ENCODE results near the gene CHM. TPM values are rescaled to one million over a fixed set of nuclear protein-coding genes. Genes with fewer than 3 reads are reported as not detected.
"Not testable (repeated sequence)": the region's sequence is repeated elsewhere in the genome, so short reads cannot be mapped to it uniquely, and the experiment has no call there.

Gene CHM
- total RNA-seq, 1 donor from 2014 or later, result 13.1 TPM

DNA sequence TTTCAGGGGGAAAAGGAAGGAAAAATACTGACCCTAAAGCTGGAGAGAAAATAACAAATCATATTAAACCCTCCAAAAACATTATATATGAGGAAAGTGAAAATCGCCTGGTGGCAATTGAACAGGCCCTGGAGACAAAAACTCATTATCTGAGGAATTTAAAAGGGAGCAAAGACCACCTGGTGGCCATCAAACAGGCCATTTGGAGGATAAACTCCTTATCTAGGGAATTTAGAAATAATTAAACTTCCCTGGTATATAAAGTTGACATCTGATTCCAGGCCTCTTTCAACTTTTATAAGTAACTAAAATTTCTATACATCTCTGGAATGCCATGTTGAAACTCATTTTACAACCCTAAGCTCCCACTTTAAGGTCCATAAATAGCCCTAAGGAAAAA, 35.2 kb downstream of the CHM start:
- intact Hi-C loops (cut with micrococcal nuclease), result no loop called here
- no peaks in the 10 kb centered on the region for H3K9me3 ChIP-seq (replicated peaks)
- TF ChIP-seq, protein P1, sequence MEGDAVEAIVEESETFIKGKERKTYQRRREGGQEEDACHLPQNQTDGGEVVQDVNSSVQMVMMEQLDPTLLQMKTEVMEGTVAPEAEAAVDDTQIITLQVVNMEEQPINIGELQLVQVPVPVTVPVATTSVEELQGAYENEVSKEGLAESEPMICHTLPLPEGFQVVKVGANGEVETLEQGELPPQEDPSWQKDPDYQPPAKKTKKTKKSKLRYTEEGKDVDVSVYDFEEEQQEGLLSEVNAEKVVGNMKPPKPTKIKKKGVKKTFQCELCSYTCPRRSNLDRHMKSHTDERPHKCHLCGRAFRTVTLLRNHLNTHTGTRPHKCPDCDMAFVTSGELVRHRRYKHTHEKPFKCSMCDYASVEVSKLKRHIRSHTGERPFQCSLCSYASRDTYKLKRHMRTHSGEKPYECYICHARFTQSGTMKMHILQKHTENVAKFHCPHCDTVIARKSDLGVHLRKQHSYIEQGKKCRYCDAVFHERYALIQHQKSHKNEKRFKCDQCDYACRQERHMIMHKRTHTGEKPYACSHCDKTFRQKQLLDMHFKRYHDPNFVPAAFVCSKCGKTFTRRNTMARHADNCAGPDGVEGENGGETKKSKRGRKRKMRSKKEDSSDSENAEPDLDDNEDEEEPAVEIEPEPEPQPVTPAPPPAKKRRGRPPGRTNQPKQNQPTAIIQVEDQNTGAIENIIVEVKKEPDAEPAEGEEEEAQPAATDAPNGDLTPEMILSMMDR (IDR thresholded peaks at IDR 0.05; ENCODE audit: borderline replicate concordance), result no peak

DNA sequence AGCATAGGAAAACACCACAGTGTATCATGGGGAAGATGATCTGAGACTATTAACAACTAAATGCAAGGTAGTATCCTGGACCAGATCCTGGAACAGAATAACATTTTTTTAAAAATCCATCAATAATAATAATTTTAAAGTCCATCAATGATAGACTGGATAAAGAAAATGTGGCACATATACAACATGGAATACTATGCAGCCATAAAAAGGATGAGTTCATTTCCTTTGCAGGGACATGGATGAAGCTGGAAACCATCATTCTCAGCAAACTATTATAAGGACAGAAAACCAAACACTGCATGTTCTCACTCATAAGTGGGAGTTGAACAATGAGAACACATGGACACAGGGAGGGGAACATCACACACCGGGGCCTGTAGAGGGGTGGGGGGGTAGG, 37.6 kb downstream of the CHM start:
- H3K36me3 ChIP-seq; H3K27me3 ChIP-seq (ENCODE audit: low read depth); H3K4me1 ChIP-seq; H3K27ac ChIP-seq (replicated peaks); H3K4me3 ChIP-seq; intact Hi-C loops (cut with micrococcal nuclease); H3K9me3 ChIP-seq (replicated peaks); DNase-seq: not testable (repeated sequence)

More for the DNA sequence above, 35.2 kb downstream of the CHM start:
- DNase-seq, result no peak
- no peak overlapping the region for H3K4me3 ChIP-seq
- no peaks in the 10 kb centered on the region for H3K4me1 ChIP-seq
- no peak overlapping the region for H3K27ac ChIP-seq (replicated peaks)
- H3K27me3 ChIP-seq (ENCODE audit: low read depth), result no peaks in the 10 kb centered on the region
- peaks cover 2% of the 10 kb centered on the region for H3K36me3 ChIP-seq

DNA sequence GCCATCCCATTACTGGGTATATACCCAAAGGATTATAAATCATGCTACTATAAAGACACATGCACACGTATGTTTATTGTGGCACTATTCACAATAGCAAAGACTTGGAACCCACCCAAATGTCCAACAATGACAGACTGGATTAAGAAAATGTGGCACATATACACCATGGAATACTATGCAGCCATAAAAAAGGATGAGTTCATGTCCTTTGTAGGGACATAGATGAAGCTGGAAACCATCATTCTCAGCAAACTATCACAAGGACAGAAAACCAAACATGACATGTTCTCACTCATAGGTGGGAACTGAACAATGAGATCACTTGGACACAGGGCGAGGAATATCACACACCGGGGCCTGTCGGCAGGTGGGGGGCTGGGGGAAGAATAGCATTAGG, 39.5 kb downstream of the CHM start:
- H3K4me3 ChIP-seq; H3K4me1 ChIP-seq; H3K27ac ChIP-seq (replicated peaks); H3K27me3 ChIP-seq (ENCODE audit: low read depth); H3K36me3 ChIP-seq; H3K9me3 ChIP-seq (replicated peaks); intact Hi-C loops (cut with micrococcal nuclease); DNase-seq: not testable (repeated sequence)

DNA sequence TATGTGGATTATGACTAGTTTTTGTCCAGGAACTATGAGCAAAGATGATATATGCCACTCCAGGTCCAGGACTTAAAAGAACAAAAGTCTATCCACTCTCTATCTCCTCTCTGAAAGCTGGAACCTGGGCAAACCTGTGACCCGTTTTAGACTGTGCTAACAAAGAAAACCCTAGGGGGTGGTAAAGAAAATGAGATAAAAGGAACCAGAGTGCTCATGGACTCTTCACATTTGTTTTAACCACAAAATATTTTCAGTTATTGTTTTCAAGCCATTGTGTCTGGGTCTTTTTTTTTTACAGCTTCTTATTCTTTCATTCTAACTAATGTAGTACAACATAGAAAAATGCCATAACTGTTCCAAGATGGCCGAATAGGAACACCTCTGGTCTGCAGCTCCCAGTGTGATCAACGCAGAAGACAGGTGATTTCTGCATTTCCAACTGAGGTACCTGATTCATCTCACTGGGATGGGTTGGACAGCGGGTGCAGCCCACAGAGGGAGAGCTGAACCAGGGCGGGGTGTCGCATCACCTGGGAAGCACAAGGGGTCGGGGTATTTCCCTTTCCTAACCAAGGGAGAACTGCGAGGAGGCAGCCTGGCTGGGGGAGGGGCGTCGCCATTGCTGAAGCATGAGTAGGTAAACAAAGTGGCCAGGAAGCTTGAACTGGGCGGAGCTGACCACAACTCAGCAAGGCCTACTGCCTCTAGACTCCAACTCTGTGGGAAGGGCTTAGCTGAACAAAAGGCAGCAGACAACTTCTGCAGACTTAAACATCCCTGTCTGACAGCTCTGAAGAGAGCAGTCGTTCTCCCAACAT, 45.1 kb downstream of the CHM start:
- H3K9me3 ChIP-seq (replicated peaks), result no peaks in the 10 kb centered on the region

DNA sequence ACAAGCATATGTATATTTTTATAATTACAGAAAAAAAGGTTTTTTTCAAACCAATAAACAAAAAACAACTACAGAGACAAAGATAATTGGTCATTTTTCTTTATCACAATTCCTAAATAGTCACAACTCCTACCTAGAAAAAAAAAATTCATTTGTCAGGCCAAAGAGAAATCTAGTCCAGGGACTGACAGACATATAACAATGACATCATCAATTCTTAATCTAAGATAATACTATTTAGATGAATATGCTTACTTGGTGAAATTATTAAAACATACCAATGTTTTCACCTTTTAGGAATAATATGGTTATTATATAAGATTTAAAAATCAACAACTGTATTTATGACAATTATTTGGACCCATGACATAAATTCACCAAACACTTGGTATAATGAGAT, 48.4 kb downstream of the CHM start:
- Histone ChIP-seq H3K27ac (replicated peaks) (no peak overlapping the region), H3K36me3 (no peaks in the 10 kb centered on the region), H3K4me1 (peaks cover 11% of the 10 kb centered on the region), H3K4me3 (no peak overlapping the region), H3K27me3 (ENCODE audit: low read depth) (no peaks in the 10 kb centered on the region), H3K9me3 (replicated peaks) (no peaks in the 10 kb centered on the region)
- TF ChIP-seq, protein P1 (IDR thresholded peaks at IDR 0.05; ENCODE audit: borderline replicate concordance), result no peak
- intact Hi-C loops (cut with micrococcal nuclease), result no loop called here
- no peak for DNase-seq

More for the DNA sequence above, 45.1 kb downstream of the CHM start:
- DNase-seq, result no peak
- H3K4me1 ChIP-seq, result no peaks in the 10 kb centered on the region
- H3K4me3 ChIP-seq, result no peak overlapping the region
- TF ChIP-seq, protein P1 (IDR thresholded peaks at IDR 0.05; ENCODE audit: borderline replicate concordance), result no peak
- H3K36me3 ChIP-seq, result no peaks in the 10 kb centered on the region
- H3K27me3 ChIP-seq (ENCODE audit: low read depth), result no peaks in the 10 kb centered on the region
- no peak overlapping the region for H3K27ac ChIP-seq (replicated peaks)
- intact Hi-C loops (cut with micrococcal nuclease), result no loop called here

DNA sequence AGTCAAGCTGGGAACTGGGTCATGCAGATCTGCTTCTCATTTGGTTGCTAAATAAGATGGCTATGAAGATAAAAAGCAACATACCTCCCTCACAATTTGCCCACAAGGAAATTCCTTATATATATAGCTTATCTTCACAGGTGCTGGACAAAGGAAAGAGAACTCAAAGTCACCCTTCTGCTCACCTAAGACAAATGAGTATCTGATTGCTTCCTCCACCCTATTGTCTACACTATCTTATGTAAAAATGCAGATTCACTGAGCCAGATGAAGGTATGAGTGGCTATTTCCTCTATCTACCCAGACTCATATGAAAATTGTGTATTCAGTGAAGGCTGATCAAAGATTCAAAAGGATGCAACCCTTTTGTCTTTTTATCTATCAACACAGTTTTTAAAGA, 50.8 kb downstream of the CHM start:
- no peak overlapping the region for H3K4me3 ChIP-seq
- H3K27me3 ChIP-seq (ENCODE audit: low read depth), result no peaks in the 10 kb centered on the region
- no peaks in the 10 kb centered on the region for H3K36me3 ChIP-seq
- intact Hi-C loops (cut with micrococcal nuclease), result no loop called here
- H3K27ac ChIP-seq (replicated peaks), result no peak overlapping the region
- no peak for DNase-seq
- no peaks in the 10 kb centered on the region for H3K9me3 ChIP-seq (replicated peaks)
- H3K4me1 ChIP-seq, result peaks cover 22% of the 10 kb centered on the region
- TF ChIP-seq, protein P1 (IDR thresholded peaks at IDR 0.05; ENCODE audit: borderline replicate concordance), result no peak
